HG03520 (cell line): ENCODE measurements around the gene SLC22A31.
"Not testable (repeated sequence)": the region's sequence is repeated elsewhere in the genome, so short reads cannot be mapped to it uniquely, and the experiment has no call there.

Experiments used
- ATAC-seq: cut with Tn5 transposase; IDR thresholded peaks from one replicate; pipeline ENCODE4 v1.9.1; 2021; ENCODE audit warnings: mild to moderate bottlenecking, moderate library complexity; ENCODE audit not compliant: unreplicated experiment

Gene SLC22A31

GRCh38 chr16:89193576-89194293 lies 6.6 kb downstream of the SLC22A31 start:
- no peak for ATAC-seq

- no peak for ATAC-seq
Measured at GRCh38 chr16:89192956-89193575, 7.3 kb downstream of the SLC22A31 start.

GRCh38 chr16:89192186-89192955 lies 8.0 kb downstream of the SLC22A31 start:
- ATAC-seq, result not testable (repeated sequence)

GRCh38 chr16:89191901-89192185 lies 8.5 kb downstream of the SLC22A31 start:
- ATAC-seq, result no peak

GRCh38 chr16:89191033-89191900 lies 9.1 kb downstream of the SLC22A31 start:
- no peak for ATAC-seq

GRCh38 chr16:89190150-89190958 lies 10.0 kb downstream of the SLC22A31 start:
- ATAC-seq, result no peak

- no peak for ATAC-seq
Measured at GRCh38 chr16:89189358-89190025, 10.8 kb downstream of the SLC22A31 start.

GRCh38 chr16:89188471-89189357 lies 11.6 kb downstream of the SLC22A31 start:
- ATAC-seq, result not testable (repeated sequence)

- no peak for ATAC-seq
Measured at GRCh38 chr16:89187770-89188392, 12.5 kb downstream of the SLC22A31 start.

- no peak for ATAC-seq
Measured at GRCh38 chr16:89187032-89187769, 13.1 kb downstream of the SLC22A31 start.

- ATAC-seq, result not testable (repeated sequence)
Measured at GRCh38 chr16:89186593-89187031, 13.7 kb downstream of the SLC22A31 start.

- not testable (repeated sequence) for ATAC-seq
Measured at GRCh38 chr16:89185887-89186592, 14.3 kb downstream of the SLC22A31 start.

GRCh38 chr16:89184933-89185794 lies 15.2 kb downstream of the SLC22A31 start:
- no peak for ATAC-seq

GRCh38 chr16:89184677-89184932 lies 15.7 kb downstream of the SLC22A31 start:
- no peak for ATAC-seq

GRCh38 chr16:89183975-89184676 lies 16.2 kb downstream of the SLC22A31 start:
- no peak for ATAC-seq

- ATAC-seq, result no peak
Measured at GRCh38 chr16:89183463-89183862, 16.9 kb downstream of the SLC22A31 start.
